Effector memory CD8-positive, alpha-beta T cell (primary cell): ENCODE results near the gene KCNH1.

Experiments
- ATAC-seq: fragments of 150-1000 bp; cut with Tn5 transposase; replicated peaks from 2 replicates; pipeline ENCODE4 v1.10.0; 2021; ENCODE audit warnings: mild to moderate bottlenecking, moderate library complexity
- DNase-seq, 3 experiments: peaks; one replicate each; pipeline ENCODE4 v3.0.0; 2021
- H3K27ac Mint-ChIP-seq, 2 donors: one replicate each; pipeline ENCODE4 v1.8.0; 2022; ENCODE audit warnings: mild to moderate bottlenecking in 2 of 2, mixed read lengths in 2 of 2, moderate library complexity in 2 of 2
- H3K27me3 Mint-ChIP-seq, 2 donors: one replicate each; pipeline ENCODE4 v1.8.0; 2022; ENCODE audit warnings: mixed read lengths in 2 of 2
- H3K36me3 Mint-ChIP-seq: one replicate; pipeline ENCODE4 v1.8.0; 2022; ENCODE audit warnings: mild to moderate bottlenecking, moderate library complexity, mixed read lengths; ENCODE audit not compliant: insufficient read depth
- H3K4me1 Mint-ChIP-seq, 2 donors: one replicate each; pipeline ENCODE4 v1.8.0; 2022; ENCODE audit warnings: low read depth in 2 of 2, mixed read lengths in 2 of 2
- H3K4me3 Mint-ChIP-seq, 2 donors: one replicate each; pipeline ENCODE4 v1.8.0; 2022; ENCODE audit warnings: mild to moderate bottlenecking in 2 of 2, mixed read lengths in 2 of 2, moderate library complexity in 2 of 2
- H3K9me3 Mint-ChIP-seq, 2 donors: one replicate each; pipeline ENCODE4 v1.8.0; 2022; ENCODE audit warnings: mixed read lengths in 2 of 2

Gene KCNH1

GRCh38 chr1:210920258-210920657 is 213.7 kb downstream of the KCNH1 start:
- Mint-ChIP-seq H3K36me3 (no peaks in the 10 kb centered on the region), H3K4me3 (no peak overlapping the region)

GRCh38 chr1:210918893-210919292 is 215.1 kb downstream of the KCNH1 start:
- Mint-ChIP-seq H3K9me3 (no peaks in the 10 kb centered on the region), H3K36me3 (no peaks in the 10 kb centered on the region), H3K27me3 (peaks cover 14 to 23% of the 10 kb centered on the region in 2 donors), H3K4me3 (no peak overlapping the region), H3K27ac (no peak overlapping the region), H3K4me1 (no peaks in the 10 kb centered on the region)
- DNase-seq, result no peak
- ATAC-seq, result no peak

More at GRCh38 chr1:210920258-210920657, 213.7 kb downstream of the KCNH1 start:
- no peak overlapping the region for H3K27ac Mint-ChIP-seq
- H3K9me3 Mint-ChIP-seq, result no peaks in the 10 kb centered on the region
- DNase-seq, result no peak
- no peaks in the 10 kb centered on the region for H3K4me1 Mint-ChIP-seq
- no peak for ATAC-seq
- peaks cover 18 to 22% of the 10 kb centered on the region in 2 donors for H3K27me3 Mint-ChIP-seq

- ATAC-seq, result no peak
Measured at GRCh38 chr1:210917560-210918169, 216.3 kb downstream of the KCNH1 start.

GRCh38 chr1:210916548-210916947 is 217.4 kb downstream of the KCNH1 start:
- H3K27me3 Mint-ChIP-seq, result peaks cover 14 to 22% of the 10 kb centered on the region in 2 donors
- no peak for ATAC-seq
- no peaks in the 10 kb centered on the region for H3K36me3 Mint-ChIP-seq

More at GRCh38 chr1:210917560-210918169, 216.3 kb downstream of the KCNH1 start:
- no peak overlapping the region for H3K4me3 Mint-ChIP-seq
- peaks cover 14 to 18% of the 10 kb centered on the region in 2 donors for H3K27me3 Mint-ChIP-seq
- no peaks in the 10 kb centered on the region for H3K9me3 Mint-ChIP-seq
- no peak overlapping the region for H3K27ac Mint-ChIP-seq
- H3K36me3 Mint-ChIP-seq, result no peaks in the 10 kb centered on the region
- DNase-seq, result no peak
- H3K4me1 Mint-ChIP-seq, result no peaks in the 10 kb centered on the region

GRCh38 chr1:210915890-210916507 is 217.9 kb downstream of the KCNH1 start:
- Mint-ChIP-seq H3K36me3 (peaks cover 2% of the 10 kb centered on the region), H3K27me3 (peaks cover 16 to 22% of the 10 kb centered on the region in 2 donors), H3K27ac (no peak overlapping the region), H3K4me1 (no peaks in the 10 kb centered on the region), H3K9me3 (no peaks in the 10 kb centered on the region), H3K4me3 (no peak overlapping the region)
- DNase-seq (no peak), ATAC-seq (no peak)

More at GRCh38 chr1:210916548-210916947, 217.4 kb downstream of the KCNH1 start:
- Mint-ChIP-seq H3K4me3 (no peak overlapping the region), H3K4me1 (no peaks in the 10 kb centered on the region), H3K27ac (no peak overlapping the region), H3K9me3 (no peaks in the 10 kb centered on the region)
- DNase-seq, result no peak

GRCh38 chr1:210912752-210913151 is 221.2 kb downstream of the KCNH1 start:
- H3K27me3 Mint-ChIP-seq, result peaks cover 30 to 35% of the 10 kb centered on the region in 2 donors
- DNase-seq, result no peak
- H3K4me3 Mint-ChIP-seq, result no peak overlapping the region
- no peak overlapping the region for H3K27ac Mint-ChIP-seq
- H3K36me3 Mint-ChIP-seq, result peaks cover 2% of the 10 kb centered on the region
- no peaks in the 10 kb centered on the region for H3K4me1 Mint-ChIP-seq
- H3K9me3 Mint-ChIP-seq, result no peaks in the 10 kb centered on the region
- ATAC-seq, result no peak

- Mint-ChIP-seq H3K27ac (no peak overlapping the region), H3K9me3 (no peaks in the 10 kb centered on the region), H3K36me3 (peaks cover 2% of the 10 kb centered on the region), H3K4me1 (no peaks in the 10 kb centered on the region), H3K27me3 (peaks cover 36 to 49% of the 10 kb centered on the region in 2 donors), H3K4me3 (no peak overlapping the region)
- ATAC-seq (no peak), DNase-seq (no peak)
Measured at GRCh38 chr1:210910020-210910575, 223.8 kb downstream of the KCNH1 start.

- DNase-seq, result no peak
- peaks cover 35 to 53% of the 10 kb centered on the region in 2 donors for H3K27me3 Mint-ChIP-seq
- no peaks in the 10 kb centered on the region for H3K9me3 Mint-ChIP-seq
- H3K36me3 Mint-ChIP-seq, result peaks cover 2% of the 10 kb centered on the region
- H3K4me1 Mint-ChIP-seq, result no peaks in the 10 kb centered on the region
- no peak for ATAC-seq
- H3K4me3 Mint-ChIP-seq, result no peak overlapping the region
- H3K27ac Mint-ChIP-seq, result no peak overlapping the region
Measured at GRCh38 chr1:210908791-210909190, 225.2 kb downstream of the KCNH1 start.

- no peaks in the 10 kb centered on the region for H3K9me3 Mint-ChIP-seq
- no peak overlapping the region for H3K27ac Mint-ChIP-seq
- DNase-seq (no peak), ATAC-seq (no peak)
- H3K4me3 Mint-ChIP-seq, result no peak overlapping the region
- no peaks in the 10 kb centered on the region for H3K4me1 Mint-ChIP-seq
- H3K27me3 Mint-ChIP-seq, result peaks cover 35 to 54% of the 10 kb centered on the region in 2 donors
- peaks cover 2% of the 10 kb centered on the region for H3K36me3 Mint-ChIP-seq
Measured at GRCh38 chr1:210908257-210908656, 225.7 kb downstream of the KCNH1 start.

GRCh38 chr1:210907251-210907805 is 226.6 kb downstream of the KCNH1 start:
- no peak for ATAC-seq
- Mint-ChIP-seq H3K4me1 (no peaks in the 10 kb centered on the region), H3K9me3 (no peaks in the 10 kb centered on the region), H3K27me3 (peaks cover 38 to 64% of the 10 kb centered on the region in 2 donors), H3K27ac (no peak overlapping the region), H3K4me3 (no peak overlapping the region), H3K36me3 (peaks cover 2% of the 10 kb centered on the region)
- no peak for DNase-seq

- ATAC-seq, result no peak
- Mint-ChIP-seq H3K27me3 (peaks cover 46 to 73% of the 10 kb centered on the region in 2 donors), H3K27ac (no peak overlapping the region), H3K36me3 (peaks cover under 1% of the 10 kb centered on the region), H3K4me1 (no peaks in the 10 kb centered on the region), H3K9me3 (no peaks in the 10 kb centered on the region), H3K4me3 (no peak overlapping the region)
- no peak for DNase-seq
Measured at GRCh38 chr1:210905944-210906453, 227.9 kb downstream of the KCNH1 start.

GRCh38 chr1:210905365-210905904 is 228.5 kb downstream of the KCNH1 start:
- no peak for DNase-seq
- no peaks in the 10 kb centered on the region for H3K4me1 Mint-ChIP-seq
- H3K27me3 Mint-ChIP-seq, result peaks cover 50 to 69% of the 10 kb centered on the region in 2 donors
- no peaks in the 10 kb centered on the region for H3K9me3 Mint-ChIP-seq
- no peak overlapping the region for H3K27ac Mint-ChIP-seq
- H3K36me3 Mint-ChIP-seq, result no peaks in the 10 kb centered on the region
- no peak for ATAC-seq
- H3K4me3 Mint-ChIP-seq, result no peak overlapping the region

- Mint-ChIP-seq H3K27me3 (peaks cover 45 to 55% of the 10 kb centered on the region in 2 donors), H3K4me1 (no peaks in the 10 kb centered on the region), H3K36me3 (no peaks in the 10 kb centered on the region), H3K27ac (no peak overlapping the region), H3K4me3 (no peak overlapping the region), H3K9me3 (no peaks in the 10 kb centered on the region)
- DNase-seq (no peak), ATAC-seq (no peak)
Measured at GRCh38 chr1:210901981-210902770, 231.8 kb downstream of the KCNH1 start.
